Measurements from ENCODE around the gene ROM1. TPM values are rescaled to one million over a fixed set of nuclear protein-coding genes. Genes with fewer than 3 reads are reported as not detected.

Gene ROM1
- total RNA-seq, 2 donors from 2014 or later = 1.8 to 4.0 TPM

GRCh38 chr11:62621027-62621566 is 8.0 kb downstream of the ROM1 start:
- Histone ChIP-seq H3K27ac (peak overlapping the region; percentile 40 to 86 (median 80)), H3K36me3 (replicated peaks in 1 of 2; ENCODE audit: insufficient read depth in 1 of 2, low read depth in 2 of 2) (peaks cover 9 to 15% of the 10 kb centered on the region in 2 donors), H3K4me3 (peak overlapping the region; percentile 54 to 64), H3K4me1 (peaks cover 19% of the 10 kb centered on the region), H3K27me3 (no peaks in the 10 kb centered on the region), H3K9me3 (no peaks in the 10 kb centered on the region)
- ATAC-seq = no peak
- no peak for DNase-seq
- no peak for TF ChIP-seq CTCF (IDR thresholded peaks at IDR 0.05)
- no peak for TF ChIP-seq POLR2A (IDR thresholded peaks at IDR 0.05)
- intact Hi-C loops (cut with DNase I) = no loop called here
- WGBS, 2 donors = 16 to 25% methylated on average over 8 of the region's 8 CpGs

- peaks cover 15 to 23% of the 10 kb centered on the region in 2 donors for H3K36me3 ChIP-seq (replicated peaks in 1 of 2; ENCODE audit: insufficient read depth in 1 of 2, low read depth in 2 of 2)
- H3K27ac ChIP-seq = peak within 1 kb of the TSS; percentile 40 to 86 (median 80)
- TF ChIP-seq POLR2A (IDR thresholded peaks at IDR 0.05) (peak; percentile 58 to 82 (median 72)), CTCF (IDR thresholded peaks at IDR 0.05) (peak in 4 of 7 experiments; percentile 37 to 54 (median 52))
- intact Hi-C loops (cut with DNase I) = no loop called here
- WGBS, 2 donors = 0 to 1% methylated on average over 6 to 69 of the region's 77 CpGs
- DNase-seq = peak; percentile 99
- peak within 1 kb of the TSS; percentile 54 to 64 for H3K4me3 ChIP-seq
- H3K27me3 ChIP-seq = no peaks in the 10 kb centered on the region
- peaks cover 19% of the 10 kb centered on the region for H3K4me1 ChIP-seq
- ATAC-seq = peak; percentile 99
- H3K9me3 ChIP-seq = no peaks in the 10 kb centered on the region
These were observed 8.8 kb downstream of the ROM1 start, which contains the start of gene B3GAT3 for GRCh38 chr11:62621567-62622470. B3GAT3 (minus strand) TSS chr11:62621986; CDS start chr11:62621947, 39 bp downstream.

- DNase-seq (no peak), ATAC-seq (no peak)
- H3K36me3 ChIP-seq (replicated peaks in 1 of 2; ENCODE audit: insufficient read depth in 1 of 2, low read depth in 2 of 2) = peaks cover 15 to 23% of the 10 kb centered on the region in 2 donors
- no peaks in the 10 kb centered on the region for H3K27me3 ChIP-seq
- H3K4me3 ChIP-seq = no peak overlapping the region
- TF ChIP-seq CTCF (IDR thresholded peaks at IDR 0.05) (no peak), POLR2A (IDR thresholded peaks at IDR 0.05) (no peak)
- intact Hi-C loops (cut with DNase I) = no loop called here
- H3K27ac ChIP-seq = peak overlapping the region; percentile 40 to 86 (median 80)
- no peaks in the 10 kb centered on the region for H3K9me3 ChIP-seq
- peaks cover 19% of the 10 kb centered on the region for H3K4me1 ChIP-seq
- WGBS, 2 donors = 83 to 84% methylated on average over 7 of the region's 7 CpGs
These were observed 9.5 kb downstream of the ROM1 start for GRCh38 chr11:62622476-62623089.

GRCh38 chr11:62627713-62628112 is 14.7 kb downstream of the ROM1 start:
- no peak overlapping the region for H3K4me3 ChIP-seq
- intact Hi-C loops (cut with DNase I) = no loop called here
- 91 to 98% methylated on average over 3 of the region's 3 CpGs for WGBS, 2 donors
- H3K9me3 ChIP-seq = no peaks in the 10 kb centered on the region
- no peaks in the 10 kb centered on the region for H3K27me3 ChIP-seq
- ATAC-seq (no peak), DNase-seq (no peak)
- TF ChIP-seq CTCF (IDR thresholded peaks at IDR 0.05) = no peak
- TF ChIP-seq POLR2A (IDR thresholded peaks at IDR 0.05) = no peak
- H3K36me3 ChIP-seq (replicated peaks in 1 of 2; ENCODE audit: insufficient read depth in 1 of 2, low read depth in 2 of 2) = peaks cover 36 to 64% of the 10 kb centered on the region in 2 donors
- H3K4me1 ChIP-seq = no peaks in the 10 kb centered on the region
- no peak overlapping the region for H3K27ac ChIP-seq

Measured in body of pancreas (tissue), 4 donors.